Gastroesophageal sphincter (tissue), 4 donors: ENCODE data around the gene MREG. TPM values are rescaled to one million over a fixed set of nuclear protein-coding genes. Genes with fewer than 3 reads are reported as not detected.

Experiments
- ATAC-seq: fragments of 150-250 bp; one replicate; pipeline ENCODE4 v1.9.1; 2016; ENCODE audit warnings: mild to moderate bottlenecking, moderate library complexity
- H3K27ac ChIP-seq, 4 donors: fragments of 200-600 bp; sonication (generic) in 3 of 4; 1 replicate in 3 of 4; 2 replicates in 1 of 4; pipeline ENCODE4 v1.5.1; 2016 to 2019
- H3K27me3 ChIP-seq: fragments of 200-600 bp; sonication (generic); one replicate; pipeline ENCODE4 v1.5.1; 2019
- H3K36me3 ChIP-seq, 2 donors: fragments of 200-600 bp; sonication (generic); one replicate each; pipeline ENCODE4 v1.5.1; 2019; ENCODE audit warnings: control low read depth in 1 of 2
- H3K4me1 ChIP-seq, 3 donors: fragments of 200-600 bp; sonication (generic); 1 replicate in 2 of 3; 2 replicates in 1 of 3; pipeline ENCODE4 v1.5.1; 2016 to 2019; ENCODE audit warnings: control low read depth in 2 of 3
- H3K4me3 ChIP-seq, 2 donors: fragments of 200-600 bp; sonication (generic); one replicate each; pipeline ENCODE4 v1.5.1; 2019; ENCODE audit warnings: mild to moderate bottlenecking in 1 of 2, moderate library complexity in 1 of 2
- H3K9me3 ChIP-seq, 3 donors: fragments of 200-600 bp; sonication (generic); one replicate each; pipeline ENCODE4 v1.5.1; 2017 to 2019; ENCODE audit warnings: control low read depth in 2 of 3
- CTCF ChIP-seq, 4 experiments: fragments of 200-600 bp in 2 of 4; fragments of 450-650 bp in 2 of 4; sonication (generic) in 1 of 4; IDR thresholded peaks; one replicate each; pipeline ENCODE4 v1.5.1; 2017 to 2019; ENCODE audit warnings: antibody characterized with exemption in 4 of 4, mild to moderate bottlenecking in 2 of 4, moderate library complexity in 2 of 4
- EP300 ChIP-seq: sonication (generic); formaldehyde crosslinking; IDR thresholded peaks from one replicate; pipeline ENCODE4 v1.6.1; 2017; ENCODE audit warnings: antibody characterized with exemption, mild to moderate bottlenecking
- POLR2A ChIP-seq, 2 donors: fragments of 450-650 bp; IDR thresholded peaks; one replicate each; pipeline ENCODE4 v1.6.1; 2017; ENCODE audit warnings: antibody characterized with exemption in 2 of 2, mild to moderate bottlenecking in 2 of 2, moderate library complexity in 1 of 2
- POLR2AphosphoS5 ChIP-seq: sonication (generic); formaldehyde crosslinking; IDR thresholded peaks from one replicate; pipeline ENCODE4 v1.6.1; 2017; ENCODE audit warnings: antibody characterized with exemption
- WGBS, 2 donors: methylation state at CpG; one replicate each; pipeline ENCODE4 v1.1.5; 2018; ENCODE audit warnings: low coverage in 1 of 2; 5-methylcytosine and 5-hydroxymethylcytosine counted together
- total RNA-seq, 4 donors: library from RNA; depleted of rRNA; stranded (reverse); fragments of >200 nt; gene quantifications; one replicate each; pipeline ENCODE4 v1.1.0, GENCODE V29; 2016

Gene MREG
- total RNA-seq, 4 donors from 2014 or later = 0.40 to 3.3 (median 0.54) TPM

GRCh38 chr2:215941726-215942125 is 71.6 kb downstream of the MREG start:
- Histone ChIP-seq H3K4me1 (no peaks in the 10 kb centered on the region), H3K27ac (no peak overlapping the region), H3K36me3 (peaks cover 0 to 23% of the 10 kb centered on the region in 2 donors), H3K4me3 (no peak overlapping the region), H3K9me3 (no peaks in the 10 kb centered on the region), H3K27me3 (no peaks in the 10 kb centered on the region)
- ATAC-seq = no peak
- TF ChIP-seq EP300 (no peak), POLR2AphosphoS5 (no peak), CTCF (IDR thresholded peaks at IDR 0.05) (no peak), POLR2A (IDR thresholded peaks at IDR 0.05) (no peak)
- 92 to 93% methylated on average over 1 of the region's 1 CpG for WGBS, 2 donors

- WGBS, 2 donors = 93 to 98% methylated on average over 5 to 6 of the region's 6 CpGs
- H3K9me3 ChIP-seq = no peaks in the 10 kb centered on the region
- no peaks in the 10 kb centered on the region for H3K27me3 ChIP-seq
- H3K4me3 ChIP-seq = no peak overlapping the region
- H3K36me3 ChIP-seq = peaks cover 0 to 21% of the 10 kb centered on the region in 2 donors
- no peak for ATAC-seq
- no peak overlapping the region for H3K27ac ChIP-seq
- no peaks in the 10 kb centered on the region for H3K4me1 ChIP-seq
- no peak for TF ChIP-seq POLR2AphosphoS5
- TF ChIP-seq POLR2A (IDR thresholded peaks at IDR 0.05) = no peak
- no peak for TF ChIP-seq EP300
- no peak for TF ChIP-seq CTCF (IDR thresholded peaks at IDR 0.05)
Measured at GRCh38 chr2:215940645-215941184, 72.6 kb downstream of the MREG start.

GRCh38 chr2:215937190-215937589 is 76.2 kb downstream of the MREG start:
- no peaks in the 10 kb centered on the region for H3K4me1 ChIP-seq
- no peak for ATAC-seq
- WGBS, 2 donors = 89 to 92% methylated on average over 3 of the region's 3 CpGs
- H3K36me3 ChIP-seq = peaks cover 0 to 5% of the 10 kb centered on the region in 2 donors
- no peaks in the 10 kb centered on the region for H3K27me3 ChIP-seq
- TF ChIP-seq POLR2A (IDR thresholded peaks at IDR 0.05) = no peak
- no peak for TF ChIP-seq EP300
- TF ChIP-seq CTCF (IDR thresholded peaks at IDR 0.05) = no peak
- no peak for TF ChIP-seq POLR2AphosphoS5
- no peak overlapping the region for H3K4me3 ChIP-seq
- no peaks in the 10 kb centered on the region for H3K9me3 ChIP-seq
- H3K27ac ChIP-seq = no peak overlapping the region

- Histone ChIP-seq H3K9me3 (no peaks in the 10 kb centered on the region), H3K27me3 (no peaks in the 10 kb centered on the region), H3K27ac (no peak overlapping the region), H3K4me1 (no peaks in the 10 kb centered on the region), H3K4me3 (no peak overlapping the region), H3K36me3 (no peaks in the 10 kb centered on the region)
- ATAC-seq = no peak
- 72 to 90% methylated on average over 3 of the region's 3 CpGs for WGBS, 2 donors
- no peak for TF ChIP-seq EP300
- TF ChIP-seq POLR2AphosphoS5 = no peak
- TF ChIP-seq CTCF (IDR thresholded peaks at IDR 0.05) = no peak
- TF ChIP-seq POLR2A (IDR thresholded peaks at IDR 0.05) = no peak
Measured at GRCh38 chr2:215933151-215933550, 80.2 kb downstream of the MREG start.

GRCh38 chr2:215931256-215931903 is 82.0 kb downstream of the MREG start:
- H3K9me3 ChIP-seq = no peaks in the 10 kb centered on the region
- H3K27ac ChIP-seq = no peak overlapping the region
- H3K4me1 ChIP-seq = no peaks in the 10 kb centered on the region
- 0 to 3% methylated on average over 4 of the region's 8 CpGs for WGBS, 2 donors
- no peaks in the 10 kb centered on the region for H3K36me3 ChIP-seq
- no peak overlapping the region for H3K4me3 ChIP-seq
- TF ChIP-seq CTCF (IDR thresholded peaks at IDR 0.05) (peak; percentile 87 to 93 (median 88)), POLR2AphosphoS5 (no peak)
- peak; percentile 72 for ATAC-seq
- no peaks in the 10 kb centered on the region for H3K27me3 ChIP-seq
